ENCODE results near the gene UNC79. TPM values are rescaled to one million over a fixed set of nuclear protein-coding genes. Genes with fewer than 3 reads are reported as not detected.
"Not testable (repeated sequence)": the region's sequence is repeated elsewhere in the genome, so short reads cannot be mapped to it uniquely, and the experiment has no call there.

UNC79 gene
- total and polyA plus RNA-seq, 2 experiments from 2014 or later: 0.04 TPM; not detected in 1

GRCh38 chr14:93522221-93522620 is 91.5 kb downstream of the UNC79 start:
- in situ Hi-C loops (cut with MboI): no loop called here
- Histone ChIP-seq H4K20me1 (ENCODE audit: insufficient read depth) (no peaks in the 10 kb centered on the region), H3K9ac (no peak overlapping the region), H3F3A (ENCODE audit: insufficient read depth) (peaks cover 15% of the 10 kb centered on the region), H3K9me3 (ENCODE audit: low read depth) (no peaks in the 10 kb centered on the region), H3K4me2 (ENCODE audit: unreplicated experiment) (no peak overlapping the region), H2AFZ (no peak overlapping the region), H3K79me2 (ENCODE audit: insufficient read depth) (no peaks in the 10 kb centered on the region), H3K9me2 (ENCODE audit: insufficient read depth) (no peaks in the 10 kb centered on the region), H3K36me3 (ENCODE audit: low read depth) (no peaks in the 10 kb centered on the region), H3K4me3 (no peak overlapping the region), H3K27me3 (replicated peaks; ENCODE audit: insufficient read depth) (no peaks in the 10 kb centered on the region), H3K27ac (no peak overlapping the region), H3K4me1 (ENCODE audit: insufficient read depth) (peaks cover 18% of the 10 kb centered on the region)
- DNase-seq: no peak
- TF ChIP-seq EZH2 (IDR thresholded peaks at IDR 0.05; ENCODE audit: insufficient read depth, poor library complexity, severe bottlenecking) (no peak), EZH2phosphoT487 (IDR thresholded peaks at IDR 0.05; ENCODE audit: insufficient read depth, low read depth) (no peak)

GRCh38 chr14:93525216-93525615 is 94.5 kb downstream of the UNC79 start:
- H3F3A ChIP-seq (ENCODE audit: insufficient read depth): peaks cover 18% of the 10 kb centered on the region
- DNase-seq; H3K79me2 ChIP-seq (ENCODE audit: insufficient read depth); H3K4me3 ChIP-seq; H3K4me2 ChIP-seq (ENCODE audit: unreplicated experiment); H3K27me3 ChIP-seq (replicated peaks; ENCODE audit: insufficient read depth); H4K20me1 ChIP-seq (ENCODE audit: insufficient read depth); H3K9ac ChIP-seq; H2AFZ ChIP-seq; H3K9me2 ChIP-seq (ENCODE audit: insufficient read depth); H3K9me3 ChIP-seq (ENCODE audit: low read depth); H3K36me3 ChIP-seq (ENCODE audit: low read depth): not testable (repeated sequence)
- WGBS, 2 experiments (ENCODE audit: low coverage in 1 of 2, low lambda C conversion rate in 2 of 2, missing lambda C conversion rate in 2 of 2): 58 to 68% methylated on average over 5 of the region's 5 CpGs
- in situ Hi-C loops (cut with MboI): loop anchor here (25.0 kb wide), 1 partner anchor 288 kb away; no protein-coding TSS in a partner anchor
- H3K4me1 ChIP-seq (ENCODE audit: insufficient read depth): peaks cover 25% of the 10 kb centered on the region
- H3K27ac ChIP-seq: peak overlapping the region; percentile 41; the same call in 1 of the 2 replicates

DNA sequence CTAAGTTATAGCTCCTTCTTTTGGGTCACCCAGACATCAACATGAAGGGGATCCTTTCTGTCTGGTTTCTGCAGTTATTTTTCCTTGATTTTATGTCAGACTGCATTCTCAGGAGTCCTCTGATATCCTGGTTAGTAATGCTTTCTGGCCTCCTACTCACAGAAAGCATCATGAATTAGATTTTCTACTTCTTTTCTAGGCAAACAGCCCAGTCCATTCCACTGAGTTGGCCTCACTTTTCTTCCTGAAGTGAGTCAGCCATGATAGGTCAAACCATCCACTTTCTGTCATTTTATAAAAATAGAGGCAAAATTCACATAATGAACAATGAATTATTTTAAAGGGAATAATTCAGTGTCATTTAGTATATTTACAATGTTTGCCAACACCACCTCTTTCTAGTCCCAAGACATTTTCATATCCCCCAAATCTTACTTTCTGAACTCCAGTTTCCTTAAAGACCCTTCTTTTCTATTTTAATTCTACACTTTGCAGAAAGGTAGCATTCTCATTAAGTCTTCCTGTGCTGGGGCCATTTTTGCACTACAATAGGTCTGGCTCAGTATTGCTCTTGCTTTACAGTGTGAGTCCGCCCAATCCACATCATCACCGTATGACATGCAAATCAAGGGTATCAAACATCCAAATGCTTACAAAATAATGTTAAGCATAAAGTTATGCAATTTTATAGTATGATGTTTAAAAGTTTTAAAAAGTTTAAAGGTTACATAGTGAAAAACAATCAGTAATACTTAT is 95.1 kb downstream of the UNC79 start:
- Histone ChIP-seq H3F3A (ENCODE audit: insufficient read depth) (peaks cover 16% of the 10 kb centered on the region), H3K27me3 (replicated peaks; ENCODE audit: insufficient read depth) (no peaks in the 10 kb centered on the region), H3K4me2 (ENCODE audit: unreplicated experiment) (peak overlapping the region; percentile 16), H3K36me3 (ENCODE audit: low read depth) (no peaks in the 10 kb centered on the region), H3K4me1 (ENCODE audit: insufficient read depth) (peaks cover 25% of the 10 kb centered on the region), H3K9ac (no peak overlapping the region), H3K9me2 (ENCODE audit: insufficient read depth) (no peaks in the 10 kb centered on the region), H3K79me2 (ENCODE audit: insufficient read depth) (no peaks in the 10 kb centered on the region), H2AFZ (no peak overlapping the region), H4K20me1 (ENCODE audit: insufficient read depth) (no peaks in the 10 kb centered on the region), H3K4me3 (no peak overlapping the region), H3K27ac (peak overlapping the region; percentile 41; the same call in 1 of the 2 replicates), H3K9me3 (ENCODE audit: low read depth) (no peaks in the 10 kb centered on the region)
- DNase-seq: peak; percentile 92
- TF ChIP-seq EZH2phosphoT487 (IDR thresholded peaks at IDR 0.05; ENCODE audit: insufficient read depth, low read depth) (no peak), EZH2 (IDR thresholded peaks at IDR 0.05; ENCODE audit: insufficient read depth, poor library complexity, severe bottlenecking) (no peak)
- in situ Hi-C loops (cut with MboI): loop anchor here (25.0 kb wide), 1 partner anchor 289 kb away; no protein-coding TSS in a partner anchor
- 95 to 98% methylated on average over 2 of the region's 2 CpGs for WGBS, 2 experiments (ENCODE audit: low coverage in 1 of 2, low lambda C conversion rate in 2 of 2, missing lambda C conversion rate in 2 of 2)

DNA sequence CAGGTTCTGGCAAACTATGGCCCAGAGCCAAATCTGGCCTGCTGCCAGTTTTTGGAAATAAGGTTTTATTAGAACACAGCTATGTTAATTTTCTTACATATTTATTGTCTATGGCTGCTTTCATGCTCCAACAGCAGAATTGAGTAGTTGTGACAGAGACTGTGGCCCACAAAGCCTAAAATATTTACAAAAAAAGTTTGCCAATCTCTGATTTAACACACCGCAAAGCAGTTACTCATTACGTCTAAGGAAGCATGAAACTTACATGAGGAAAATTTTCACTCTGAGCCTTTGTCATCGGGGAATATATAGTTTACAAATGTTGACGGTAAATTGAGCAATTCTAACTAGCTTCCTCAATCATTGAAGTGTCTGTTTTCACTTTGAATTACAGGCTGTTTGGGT is 96.5 kb downstream of the UNC79 start:
- WGBS, 2 experiments (ENCODE audit: low coverage in 1 of 2, low lambda C conversion rate in 2 of 2, missing lambda C conversion rate in 2 of 2): 4 to 6% methylated on average over 4 of the region's 4 CpGs
- TF ChIP-seq EZH2 (IDR thresholded peaks at IDR 0.05; ENCODE audit: insufficient read depth, poor library complexity, severe bottlenecking) (no peak), EZH2phosphoT487 (IDR thresholded peaks at IDR 0.05; ENCODE audit: insufficient read depth, low read depth) (no peak)
- Histone ChIP-seq H3K4me2 (ENCODE audit: unreplicated experiment) (no peak overlapping the region), H3K4me3 (no peak overlapping the region), H4K20me1 (ENCODE audit: insufficient read depth) (no peaks in the 10 kb centered on the region), H3K9me3 (ENCODE audit: low read depth) (no peaks in the 10 kb centered on the region), H3K27me3 (replicated peaks; ENCODE audit: insufficient read depth) (no peaks in the 10 kb centered on the region), H3K36me3 (ENCODE audit: low read depth) (no peaks in the 10 kb centered on the region), H3K9ac (no peak overlapping the region), H3K27ac (peak overlapping the region; percentile 38; the same call in 1 of the 2 replicates), H3K79me2 (ENCODE audit: insufficient read depth) (no peaks in the 10 kb centered on the region), H3K9me2 (ENCODE audit: insufficient read depth) (no peaks in the 10 kb centered on the region), H3F3A (ENCODE audit: insufficient read depth) (peaks cover 16% of the 10 kb centered on the region), H2AFZ (no peak overlapping the region), H3K4me1 (ENCODE audit: insufficient read depth) (peaks cover 25% of the 10 kb centered on the region)
- peak; percentile 75 for DNase-seq
- in situ Hi-C loops (cut with MboI): loop anchor here (25.0 kb wide), 1 partner anchor 290 kb away; no protein-coding TSS in a partner anchor
